A549 (cell line): ENCODE data around the gene PLEKHA3. TPM values are rescaled to one million over a fixed set of nuclear protein-coding genes. Genes with fewer than 3 reads are reported as not detected.

Experiments
- ATAC-seq, 2 experiments: fragments of 200-7000 bp in 1 of 2; fragments of >200 bp in 1 of 2; cut with Nextera tagmentation in 1 of 2; cut with Tn5 transposase in 1 of 2; 3 replicates each; pipeline versions ENCODE4 v1.8.0 to v1.9.1; 2018 to 2020; ENCODE audit warnings: mild to moderate bottlenecking in 1 of 2, moderate library complexity in 1 of 2
- CTCF ChIA-PET: fragments of 300-600 bp; sonication (Branson Sonifier 250); formaldehyde crosslinking; extraction: SDS; loops from one replicate; lab custom pipeline; 2021; ENCODE audit warnings: antibody characterized with exemption, inconsistent platforms; lab: Yijun Ruan, JAX
- POLR2A ChIA-PET: fragments of 350-600 bp; formaldehyde crosslinking; extraction: SDS; loops from one replicate; lab custom pipeline; 2021; ENCODE audit warnings: antibody characterized with exemption, inconsistent platforms; lab: Yijun Ruan, JAX
- DNase-seq, 2 experiments: peaks; one replicate each; pipeline versions ENCODE4 v3.0.0 to v3.0.0-alpha.2; 2011 to 2016; ENCODE audit warnings: low read depth in 1 of 2, low spot score in 1 of 2
- FAIRE-seq: peaks from 2 replicates; lab custom pipeline; 2011; peaks lifted over from hg19 to GRCh38; lab: Jason Lieb, UNC
- H3K27ac ChIP-seq, 2 experiments: fragments of >200 bp; sonication (Bioruptor Twin); formaldehyde crosslinking; 3 replicates each; pipeline ENCODE4 v1.5.1; 2016 to 2017
- H3K4me1 ChIP-seq: fragments of >200 bp; sonication (Bioruptor Twin); formaldehyde crosslinking; 3 replicates; pipeline ENCODE4 v1.6.1; 2016
- H3K4me2 ChIP-seq: fragments of >200 bp; sonication (Bioruptor Twin); formaldehyde crosslinking; 3 replicates; pipeline ENCODE4 v1.6.1; 2016
- H3K4me3 ChIP-seq: fragments of >200 bp; sonication (Bioruptor Twin); formaldehyde crosslinking; 3 replicates; pipeline ENCODE4 v1.5.1; 2016
- H3K9me3 ChIP-seq: fragments of >200 bp; sonication (Bioruptor Twin); formaldehyde crosslinking; 3 replicates; pipeline ENCODE4 v1.6.1; 2016
- BCL3 ChIP-seq: fragments of >200 bp; sonication (Bioruptor Twin); formaldehyde crosslinking; IDR thresholded peaks from 3 replicates; pipeline ENCODE4 v1.6.1; 2016
- CEBPB ChIP-seq, 2 experiments: fragments of >200 bp in 1 of 2; sonication (Bioruptor Twin) in 1 of 2; formaldehyde crosslinking in 1 of 2; IDR thresholded peaks; 2 replicates each; pipeline ENCODE4 v1.6.1; 2012 to 2016
- ELK1 ChIP-seq: fragments of 150-350 bp; IDR thresholded peaks from 2 replicates; pipeline ENCODE4 v1.6.1; 2014; ENCODE audit warnings: low read depth, mild to moderate bottlenecking, low read length
- HES2 ChIP-seq: fragments of >200 bp; sonication (Bioruptor Twin); formaldehyde crosslinking; IDR thresholded peaks from 2 replicates; pipeline ENCODE4 v1.6.1; 2016
- HOXB13 ChIP-seq: fragments of 250-450 bp; sonication (Bioruptor Pico); IDR thresholded peaks from 2 replicates; pipeline ENCODE4 v1.5.0; 2020; ENCODE audit warnings: low read depth, mild to moderate bottlenecking, moderate library complexity
- JUN ChIP-seq, 2 experiments: fragments of >200 bp; sonication (Bioruptor Twin); formaldehyde crosslinking; IDR thresholded peaks; 2 replicates in 1 of 2; 3 replicates in 1 of 2; pipeline ENCODE4 v1.6.1; 2016 to 2017
- KDM1A ChIP-seq: fragments of 200-600 bp; sonication (generic); IDR thresholded peaks from 2 replicates; pipeline ENCODE4 v1.6.1; 2016; ENCODE audit warnings: low read depth, mild to moderate bottlenecking
- KDM5A ChIP-seq: fragments of 200-600 bp; sonication (generic); IDR thresholded peaks from 2 replicates; pipeline ENCODE4 v1.6.1; 2016; ENCODE audit warnings: antibody characterized with exemption, mild to moderate bottlenecking
- MAFK ChIP-seq: fragments of 450-650 bp; IDR thresholded peaks from 2 replicates; pipeline ENCODE4 v1.6.1; 2014; ENCODE audit not compliant: partially characterized antibody
- MAX ChIP-seq: IDR thresholded peaks from 2 replicates; pipeline ENCODE4 v1.6.1; 2012
- MYC ChIP-seq: IDR thresholded peaks from 2 replicates; pipeline ENCODE4 v1.6.1; 2012; ENCODE audit warnings: mild to moderate bottlenecking, inconsistent platforms, low read length, improper control_type of control experiment, borderline replicate concordance
- NR3C1 ChIP-seq: fragments of >200 bp; sonication (Bioruptor Twin); formaldehyde crosslinking; IDR thresholded peaks from 3 replicates; pipeline ENCODE4 v1.6.1; 2017
- PHF8 ChIP-seq: fragments of 200-600 bp; sonication (generic); IDR thresholded peaks from 2 replicates; pipeline ENCODE4 v1.6.1; 2016; ENCODE audit warnings: low read depth, mild to moderate bottlenecking, antibody characterized with exemption, moderate library complexity, borderline replicate concordance
- POLR2A ChIP-seq: IDR thresholded peaks from 2 replicates; pipeline ENCODE4 v1.6.1; 2012; ENCODE audit warnings: mild to moderate bottlenecking, low read length
- RCOR1 ChIP-seq: fragments of 150-350 bp; IDR thresholded peaks from 2 replicates; pipeline ENCODE4 v1.6.1; 2014; ENCODE audit warnings: antibody characterized with exemption, low read length, low read depth
- RNF2 ChIP-seq: fragments of 200-600 bp; sonication (generic); IDR thresholded peaks from 2 replicates; pipeline ENCODE4 v1.6.1; 2016; ENCODE audit warnings: low read depth, mild to moderate bottlenecking, antibody characterized with exemption, moderate library complexity, borderline replicate concordance
- SMC3 ChIP-seq: fragments of >200 bp; sonication (Bioruptor Twin); formaldehyde crosslinking; IDR thresholded peaks from 3 replicates; pipeline ENCODE4 v1.6.1; 2018; ENCODE audit warnings: inconsistent platforms
- TP53 ChIP-seq: fragments of 250-450 bp; sonication (Bioruptor Pico); IDR thresholded peaks from 2 replicates; pipeline ENCODE4 v1.5.0; 2021; ENCODE audit warnings: mild to moderate bottlenecking, moderate library complexity
- ZFP36 ChIP-seq: fragments of 450-650 bp; IDR thresholded peaks from 2 replicates; pipeline ENCODE4 v1.6.1; 2014; ENCODE audit warnings: borderline replicate concordance; ENCODE audit not compliant: partially characterized antibody
- WGBS: methylation state at CpG from one replicate; pipeline ENCODE4 v1.1.6; 2017; ENCODE audit errors: missing lambda C conversion rate; 5-methylcytosine and 5-hydroxymethylcytosine counted together
- polyA minus RNA-seq: library from RNA; depleted of rRNA, polyadenylated mRNA; stranded (reverse); fragments of >200 nt; gene quantifications from 2 replicates; pipeline ENCODE4 v1.2.3, GENCODE V29; 2011; rRNA and poly(A)+ RNA removed
- polyA plus RNA-seq, 4 experiments: library from polyadenylated mRNA; depleted of rRNA in 3 of 4; stranded (reverse); fragments of >200 nt; fragmentation: RNase III in 1 of 4; extraction: RNeasy Plus Mini Kit Qiagen cat#74134 plus additional on column Dnase treatment in 1 of 4; gene quantifications; 2 replicates in 3 of 4; 3 replicates in 1 of 4; pipeline ENCODE4 v1.2.3, GENCODE V29; 2011 to 2017

The PLEKHA3 gene
- polyA plus RNA-seq (2011; rRNA removed) = 26.9 and 47.4 TPM in 2 replicates
- 3.1 and 3.9 TPM in 2 replicates for polyA plus RNA-seq (2012; cell fraction: cytosol; rRNA removed)
- 0.90 and 1.7 TPM in 2 replicates for polyA plus RNA-seq (2012; cell fraction: nucleus; rRNA removed)
- 7.8 to 11.0 TPM (median 9.6 TPM) in 3 replicates for polyA plus RNA-seq (2017; fragmentation: RNase III; extraction: RNeasy Plus Mini Kit Qiagen cat#74134 plus additional on column Dnase treatment)
- polyA minus RNA-seq = 7.9 and 9.5 TPM in 2 replicates

- ATAC-seq = peak; percentile 83 to 89
Observed at GRCh38 chr2:178480227-178481181, at the start of gene PLEKHA3. Gene PLEKHA3 (plus strand): TSS chr2:178480457. CDS start chr2:178480870, 413 bp downstream.

GRCh38 chr2:178436662-178437061 lies 43.6 kb upstream of the PLEKHA3 start:
- TF ChIP-seq RCOR1 (no peak), CEBPB (IDR thresholded peaks at IDR 0.05) (no peak), SMC3 (no peak), KDM1A (no peak), HOXB13 (CRISPR knock-in tag) (no peak), ZFP36 (no peak), KDM5A (no peak), HES2 (no peak), ELK1 (no peak), NR3C1 (no peak), MAFK (no peak), TP53 (CRISPR knock-in tag) (no peak), RNF2 (no peak)
- FAIRE-seq (no peak), ATAC-seq (no peak), DNase-seq (no peak)
- no peak overlapping the region for H3K4me3 ChIP-seq
- POLR2A ChIA-PET = interaction anchor here (5.8 kb wide), 1 partner anchor 15 kb away, joined by 32 read pairs; the partner anchor contains the start of genes PJVK and PRKRA
- no peaks in the 10 kb centered on the region for H3K9me3 ChIP-seq
- WGBS = 94% methylated on average over 2 of the region's 2 CpGs
- no peak overlapping the region for H3K4me2 ChIP-seq
- H3K4me1 ChIP-seq = peaks cover 12% of the 10 kb centered on the region; the same call in 1 of the 3 replicates
- CTCF ChIA-PET = interaction anchor here (1.4 kb wide), 1 partner anchor 306 kb away, joined by 4 read pairs; no protein-coding TSS in a partner anchor
- no peak overlapping the region for H3K27ac ChIP-seq

More at GRCh38 chr2:178480227-178481181, at the start of gene PLEKHA3:
- WGBS = 2% methylated on average over 30 of the region's 92 CpGs
- DNase-seq (peak; percentile 88 to 96), FAIRE-seq (no peak)
- ChIA-PET POLR2A (interaction anchor here (0.6 to 4.1 kb wide), 5 partner anchors 9 to 29 kb away, joined by 3 to 35 read pairs (median 3); partner anchors contain the start of genes PJVK and PRKRA), CTCF (interaction anchor here (1.1 to 2.0 kb wide), 8 partner anchors 9 to 83 kb away, joined by 3 to 8 read pairs (median 4); no protein-coding TSS in a partner anchor)
- TF ChIP-seq PHF8 = peak; percentile 92
- TF ChIP-seq BCL3 = 0 out of 3 replicates have a peak, but pooled peaks have one; percentile 69
- no peak for TF ChIP-seq MYC
- TF ChIP-seq POLR2A = peak; percentile 37
- peak; percentile 53 to 73; a peak in 3 of 5 replicates for TF ChIP-seq JUN (IDR thresholded peaks at IDR 0.05)
- peak; percentile 53 for TF ChIP-seq MAX
- TF ChIP-seq MAFK = no peak
- H3K27ac ChIP-seq = peak within 1 kb of the TSS; percentile 80 to 92
- peak within 1 kb of the TSS; percentile 68 for H3K4me3 ChIP-seq
- H3K4me1 ChIP-seq = peaks cover 55% of the 10 kb centered on the region
- peak within 1 kb of the TSS; percentile 90 for H3K4me2 ChIP-seq
- no peaks in the 10 kb centered on the region for H3K9me3 ChIP-seq
